ENCODE data around the gene MAP2K5. TPM values are rescaled to one million over a fixed set of nuclear protein-coding genes. Genes with fewer than 3 reads are reported as not detected.

Gene MAP2K5
- total RNA-seq, 1 donor from 2014 or later = 26.1 TPM

GRCh38 chr15:67700023-67700422 is 157.5 kb downstream of the MAP2K5 start:
- H3K4me1 Mint-ChIP-seq (ENCODE audit: unreplicated experiment) = peaks cover 3% of the 10 kb centered on the region
- no peak overlapping the region for H3K4me3 Mint-ChIP-seq (ENCODE audit: unreplicated experiment)
- H3K36me3 Mint-ChIP-seq (ENCODE audit: unreplicated experiment) = peaks cover 26% of the 10 kb centered on the region
- DNase-seq (ENCODE audit: extremely low spot score, unreplicated experiment) = no peak
- peaks cover 10% of the 10 kb centered on the region for H3K9me3 Mint-ChIP-seq (ENCODE audit: unreplicated experiment)
- no peaks in the 10 kb centered on the region for H3K27me3 Mint-ChIP-seq (ENCODE audit: unreplicated experiment)
- no peak overlapping the region for H3K27ac Mint-ChIP-seq (ENCODE audit: unreplicated experiment)
- TF ChIP-seq CTCF (IDR thresholded peaks at IDR 0.05) = no peak

GRCh38 chr15:67701669-67702068 is 159.2 kb downstream of the MAP2K5 start:
- DNase-seq (ENCODE audit: extremely low spot score, unreplicated experiment) = no peak
- Mint-ChIP-seq H3K9me3 (ENCODE audit: unreplicated experiment) (peaks cover 10% of the 10 kb centered on the region), H3K36me3 (ENCODE audit: unreplicated experiment) (peaks cover 39% of the 10 kb centered on the region), H3K27me3 (ENCODE audit: unreplicated experiment) (no peaks in the 10 kb centered on the region), H3K4me1 (ENCODE audit: unreplicated experiment) (peaks cover 3% of the 10 kb centered on the region), H3K27ac (ENCODE audit: unreplicated experiment) (no peak overlapping the region), H3K4me3 (ENCODE audit: unreplicated experiment) (no peak overlapping the region)
- no peak for TF ChIP-seq CTCF (IDR thresholded peaks at IDR 0.05)

- no peaks in the 10 kb centered on the region for H3K9me3 Mint-ChIP-seq (ENCODE audit: unreplicated experiment)
- no peaks in the 10 kb centered on the region for H3K27me3 Mint-ChIP-seq (ENCODE audit: unreplicated experiment)
- H3K4me1 Mint-ChIP-seq (ENCODE audit: unreplicated experiment) = no peaks in the 10 kb centered on the region
- no peak for TF ChIP-seq CTCF (IDR thresholded peaks at IDR 0.05)
- no peak overlapping the region for H3K27ac Mint-ChIP-seq (ENCODE audit: unreplicated experiment)
- DNase-seq (ENCODE audit: extremely low spot score, unreplicated experiment) = no peak
- H3K4me3 Mint-ChIP-seq (ENCODE audit: unreplicated experiment) = no peak overlapping the region
- H3K36me3 Mint-ChIP-seq (ENCODE audit: unreplicated experiment) = peaks cover 41% of the 10 kb centered on the region
These were observed 165.2 kb downstream of the MAP2K5 start for GRCh38 chr15:67707520-67708283.

- H3K4me3 Mint-ChIP-seq (ENCODE audit: unreplicated experiment) = no peak overlapping the region
These were observed 166.0 kb downstream of the MAP2K5 start for GRCh38 chr15:67708500-67708899.

More at GRCh38 chr15:67708500-67708899, 166.0 kb downstream of the MAP2K5 start:
- TF ChIP-seq CTCF (IDR thresholded peaks at IDR 0.05) = no peak
- no peak for DNase-seq (ENCODE audit: extremely low spot score, unreplicated experiment)
- H3K27me3 Mint-ChIP-seq (ENCODE audit: unreplicated experiment) = no peaks in the 10 kb centered on the region
- no peak overlapping the region for H3K27ac Mint-ChIP-seq (ENCODE audit: unreplicated experiment)
- H3K9me3 Mint-ChIP-seq (ENCODE audit: unreplicated experiment) = no peaks in the 10 kb centered on the region
- H3K36me3 Mint-ChIP-seq (ENCODE audit: unreplicated experiment) = peaks cover 44% of the 10 kb centered on the region
- no peaks in the 10 kb centered on the region for H3K4me1 Mint-ChIP-seq (ENCODE audit: unreplicated experiment)

Measured in osteocyte (in vitro differentiated cells).